Left ventricle myocardium inferior (tissue), 1 donor: Measurements from ENCODE around the gene IPCEF1. TPM values are rescaled to one million over a fixed set of nuclear protein-coding genes. Genes with fewer than 3 reads are reported as not detected.

ENCODE experiments used
- DNase-seq: peaks from one replicate; pipeline ENCODE4 v3.0.0-alpha.2; 2020
- H3K27ac ChIP-seq: fragments of 200-600 bp; replicated peaks from 2 replicates; pipeline ENCODE4 v1.8.0; 2021
- H3K27me3 ChIP-seq: fragments of 200-600 bp; 2 replicates; pipeline ENCODE4 v1.8.0; 2021; ENCODE audit warnings: low read depth
- H3K36me3 ChIP-seq: fragments of 200-600 bp; 2 replicates; pipeline ENCODE4 v1.8.0; 2021
- H3K4me1 ChIP-seq: fragments of 200-600 bp; 2 replicates; pipeline ENCODE4 v1.8.0; 2021
- H3K4me3 ChIP-seq: fragments of 200-600 bp; 2 replicates; pipeline ENCODE4 v1.8.0; 2021; ENCODE audit warnings: mild to moderate bottlenecking, moderate library complexity
- H3K9me3 ChIP-seq: fragments of 200-600 bp; replicated peaks from 2 replicates; pipeline ENCODE4 v1.8.0; 2021
- CTCF ChIP-seq: fragments of 200-600 bp; IDR thresholded peaks from 2 replicates; pipeline ENCODE4 v1.8.0; 2021; ENCODE audit warnings: antibody characterized with exemption, mild to moderate bottlenecking, borderline replicate concordance
- intact Hi-C: fragments of 100-400 bp; cut with micrococcal nuclease; formaldehyde crosslinking; loops from one replicate; pipeline ENCODE4 v1.11.0; 2022
- total RNA-seq: library from RNA; stranded (reverse); fragmentation: NEBNext Ultra II Directional; extraction: Animal tissue kit (Norgen Biotek cat#: 25700); gene quantifications from one replicate; pipeline ENCODE4 v1.2.1, GENCODE V29; 2021
- donor health status: DM: no; HTN: yes; CAD: no; lungs with severe emphysema.

The IPCEF1 gene
- total RNA-seq, 1 donor from 2014 or later, result 1.7 TPM

GRCh38 chr6:154140743-154141142 lies 215.9 kb downstream of the IPCEF1 start:
- H3K27me3 ChIP-seq, result peaks cover 4% of the 10 kb centered on the region
- no peak for DNase-seq
- no peak for TF ChIP-seq CTCF
- H3K4me1 ChIP-seq, result no peaks in the 10 kb centered on the region
- H3K9me3 ChIP-seq, result no peaks in the 10 kb centered on the region
- no peak overlapping the region for H3K27ac ChIP-seq
- H3K36me3 ChIP-seq, result no peaks in the 10 kb centered on the region
- H3K4me3 ChIP-seq, result no peak overlapping the region
- intact Hi-C loops, result no loop called here

DNA sequence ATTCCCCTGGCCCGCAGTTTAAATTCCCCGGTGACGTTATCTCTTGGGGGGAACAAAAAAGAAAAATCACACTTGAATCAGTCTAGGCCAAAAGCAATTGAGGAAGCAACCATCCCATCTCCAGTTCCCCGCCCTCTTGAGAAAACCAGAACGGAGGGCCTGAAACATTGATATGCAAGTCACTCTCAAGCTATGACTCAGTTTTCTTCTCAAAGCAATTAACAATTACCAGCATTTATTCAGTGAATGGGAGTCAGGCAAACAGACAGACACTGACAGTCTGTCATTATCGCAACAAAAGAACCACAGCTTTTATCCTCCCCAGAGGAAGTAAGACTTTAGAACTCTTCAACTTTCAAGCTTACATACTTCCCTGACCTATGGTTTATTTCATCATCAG lies 216.7 kb downstream of the IPCEF1 start:
- intact Hi-C loops, result no loop called here
- H3K27ac ChIP-seq, result no peak overlapping the region
- DNase-seq, result no peak
- H3K9me3 ChIP-seq, result no peaks in the 10 kb centered on the region
- no peak for TF ChIP-seq CTCF
- H3K4me3 ChIP-seq, result no peak overlapping the region
- no peaks in the 10 kb centered on the region for H3K36me3 ChIP-seq
- H3K27me3 ChIP-seq, result peaks cover 5% of the 10 kb centered on the region
- no peaks in the 10 kb centered on the region for H3K4me1 ChIP-seq

- H3K27ac ChIP-seq, result no peak overlapping the region
- H3K4me3 ChIP-seq, result no peak overlapping the region
- H3K36me3 ChIP-seq, result no peaks in the 10 kb centered on the region
- H3K4me1 ChIP-seq, result no peaks in the 10 kb centered on the region
- H3K27me3 ChIP-seq, result peaks cover 5% of the 10 kb centered on the region
- TF ChIP-seq CTCF, result no peak
- no peak for DNase-seq
- H3K9me3 ChIP-seq, result no peaks in the 10 kb centered on the region
- intact Hi-C loops, result no loop called here
Observed at GRCh38 chr6:154138793-154139192, 217.8 kb downstream of the IPCEF1 start.

DNA sequence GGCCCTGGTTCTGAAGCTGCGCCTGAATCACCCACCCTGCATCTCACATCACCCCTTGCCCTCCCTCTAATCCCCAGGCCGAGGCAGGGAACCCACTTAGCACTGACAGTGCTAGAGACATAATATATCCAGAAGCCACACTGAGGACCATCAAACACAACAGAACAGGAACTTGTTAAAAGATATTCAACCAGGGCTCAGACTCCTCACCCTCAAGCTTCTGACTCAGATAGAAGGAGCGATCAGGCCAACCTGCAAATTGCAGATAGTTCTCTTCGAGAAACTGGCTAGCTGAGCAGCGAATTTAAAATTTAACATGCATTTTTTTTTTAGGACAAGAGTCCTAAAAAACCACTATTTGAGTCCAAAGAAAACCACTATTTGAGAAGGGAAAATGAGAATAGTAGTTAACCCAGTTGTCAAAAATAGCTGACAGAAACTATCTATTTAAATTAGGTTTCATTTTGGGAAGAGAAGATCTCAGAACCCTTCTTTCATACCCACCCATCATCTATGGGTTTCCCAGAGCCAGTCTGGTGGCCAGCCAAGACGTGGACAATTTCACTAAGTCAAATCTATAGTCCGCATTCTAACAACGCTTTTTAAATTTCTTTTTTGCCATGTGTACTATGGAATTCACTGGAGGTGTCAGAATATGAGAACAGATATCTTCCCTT lies 222.0 kb downstream of the IPCEF1 start:
- TF ChIP-seq CTCF, result no peak
- no peaks in the 10 kb centered on the region for H3K36me3 ChIP-seq
- no peaks in the 10 kb centered on the region for H3K9me3 ChIP-seq
- H3K4me1 ChIP-seq, result no peaks in the 10 kb centered on the region
- intact Hi-C loops, result no loop called here
- no peak overlapping the region for H3K4me3 ChIP-seq
- H3K27me3 ChIP-seq, result peaks cover 5% of the 10 kb centered on the region
- DNase-seq, result no peak
- H3K27ac ChIP-seq, result no peak overlapping the region

DNA sequence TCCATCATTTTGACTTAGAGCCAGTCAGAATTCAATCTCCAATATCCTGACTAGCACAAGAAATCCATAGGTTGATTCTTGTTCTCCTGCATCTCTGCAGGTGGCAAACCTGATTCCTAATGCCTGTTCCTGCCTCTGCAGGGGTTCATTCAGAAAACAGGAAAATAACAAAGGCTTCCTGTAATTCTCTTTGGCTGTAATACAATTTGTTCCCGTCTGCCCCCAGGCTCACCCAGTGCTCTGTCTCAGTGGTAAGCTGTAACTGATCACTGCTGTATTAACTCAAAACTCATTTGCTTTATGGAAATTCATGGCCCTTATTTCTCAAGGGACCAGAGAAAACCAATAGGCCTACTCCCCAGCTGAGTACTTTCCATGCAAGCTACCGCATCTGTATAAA lies 228.9 kb downstream of the IPCEF1 start:
- H3K4me3 ChIP-seq, result no peak overlapping the region
- peaks cover 10% of the 10 kb centered on the region for H3K9me3 ChIP-seq
- TF ChIP-seq CTCF, result no peak
- no peaks in the 10 kb centered on the region for H3K4me1 ChIP-seq
- peaks cover 8% of the 10 kb centered on the region for H3K27me3 ChIP-seq
- no peak overlapping the region for H3K27ac ChIP-seq
- intact Hi-C loops, result no loop called here
- H3K36me3 ChIP-seq, result no peaks in the 10 kb centered on the region
- no peak for DNase-seq
